HG03521 (cell line): ENCODE measurements around the gene SRGAP1.

Experiments
- ATAC-seq: cut with Tn5 transposase; IDR thresholded peaks from one replicate; pipeline ENCODE4 v1.9.1; 2021; ENCODE audit warnings: mild to moderate bottlenecking, moderate library complexity; ENCODE audit not compliant: unreplicated experiment

The SRGAP1 gene

GRCh38 chr12:64077922-64078321 is 233.4 kb downstream of the SRGAP1 start:
- no peak for ATAC-seq

DNA sequence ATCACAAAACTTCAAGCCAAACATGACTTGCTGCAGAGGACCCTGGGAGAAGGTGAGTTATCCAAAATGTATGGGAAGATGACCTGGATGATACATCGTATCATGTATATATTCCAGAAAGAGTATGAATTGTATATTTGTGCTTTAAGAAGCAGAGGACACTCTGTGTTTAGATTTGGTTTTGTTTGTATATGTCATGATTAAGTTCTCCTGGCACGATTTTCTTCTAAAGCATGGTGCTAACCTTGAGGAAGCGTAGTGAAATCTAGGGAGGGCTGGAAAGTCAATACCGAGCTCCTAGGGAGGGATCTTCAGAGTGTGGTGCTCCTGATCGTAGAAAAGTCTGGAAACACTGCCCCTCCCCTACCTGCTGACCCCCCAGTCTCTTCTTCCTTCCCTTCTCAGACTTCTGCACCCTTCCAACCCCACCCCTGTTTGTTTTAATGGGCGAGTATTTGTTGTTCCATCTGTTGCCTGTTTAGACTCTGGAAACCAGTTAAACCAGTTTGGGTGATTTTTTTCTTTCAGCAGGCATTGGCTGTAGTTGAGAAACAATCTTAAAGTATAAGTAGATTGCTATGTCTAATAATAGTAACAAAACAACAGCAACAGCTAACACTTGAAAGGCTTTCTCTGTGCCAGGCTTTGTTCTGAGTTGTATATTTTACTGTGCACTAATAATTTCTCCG is 236.0 kb downstream of the SRGAP1 start:
- no peak for ATAC-seq

DNA sequence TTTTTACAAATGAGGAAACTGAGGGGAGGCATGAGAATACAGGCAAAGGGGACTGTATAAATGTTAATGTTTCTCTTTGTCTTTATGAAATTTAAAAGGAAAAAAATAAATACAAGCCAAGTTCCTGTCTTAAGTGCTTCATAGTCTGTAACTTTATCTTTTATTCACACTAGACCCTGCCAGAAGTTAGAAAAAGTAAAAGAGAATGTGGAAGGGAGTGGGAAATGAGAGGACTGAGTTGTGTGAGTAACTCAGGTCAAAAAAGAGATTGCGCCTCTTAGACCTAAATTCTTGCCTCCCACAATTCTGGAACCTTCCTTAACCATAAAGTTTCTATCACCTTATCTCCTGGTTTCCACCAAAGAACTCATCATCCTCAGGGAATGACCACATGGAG is 236.5 kb downstream of the SRGAP1 start:
- ATAC-seq, result no peak

- no peak for ATAC-seq
These were observed 237.6 kb downstream of the SRGAP1 start for GRCh38 chr12:64082116-64082515.

DNA sequence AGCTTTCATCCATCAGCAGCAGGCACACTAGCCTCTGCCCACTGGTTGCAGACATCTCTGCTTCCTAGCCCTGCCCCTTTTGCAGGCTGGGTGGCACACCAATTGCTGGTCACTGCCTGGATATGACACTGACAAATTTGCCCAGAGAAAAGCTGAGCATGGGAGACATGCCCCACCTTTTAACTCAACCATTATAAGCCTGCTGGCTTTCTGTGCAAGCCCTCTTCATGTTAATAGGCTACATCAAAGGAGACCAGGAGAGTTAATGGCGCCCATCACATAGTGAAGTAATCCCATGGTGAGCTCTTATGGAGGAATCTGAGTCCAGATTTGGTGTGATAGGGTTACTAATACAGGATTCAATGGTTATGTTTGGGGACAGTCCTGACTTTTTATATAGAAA is 238.4 kb downstream of the SRGAP1 start:
- ATAC-seq, result no peak

DNA sequence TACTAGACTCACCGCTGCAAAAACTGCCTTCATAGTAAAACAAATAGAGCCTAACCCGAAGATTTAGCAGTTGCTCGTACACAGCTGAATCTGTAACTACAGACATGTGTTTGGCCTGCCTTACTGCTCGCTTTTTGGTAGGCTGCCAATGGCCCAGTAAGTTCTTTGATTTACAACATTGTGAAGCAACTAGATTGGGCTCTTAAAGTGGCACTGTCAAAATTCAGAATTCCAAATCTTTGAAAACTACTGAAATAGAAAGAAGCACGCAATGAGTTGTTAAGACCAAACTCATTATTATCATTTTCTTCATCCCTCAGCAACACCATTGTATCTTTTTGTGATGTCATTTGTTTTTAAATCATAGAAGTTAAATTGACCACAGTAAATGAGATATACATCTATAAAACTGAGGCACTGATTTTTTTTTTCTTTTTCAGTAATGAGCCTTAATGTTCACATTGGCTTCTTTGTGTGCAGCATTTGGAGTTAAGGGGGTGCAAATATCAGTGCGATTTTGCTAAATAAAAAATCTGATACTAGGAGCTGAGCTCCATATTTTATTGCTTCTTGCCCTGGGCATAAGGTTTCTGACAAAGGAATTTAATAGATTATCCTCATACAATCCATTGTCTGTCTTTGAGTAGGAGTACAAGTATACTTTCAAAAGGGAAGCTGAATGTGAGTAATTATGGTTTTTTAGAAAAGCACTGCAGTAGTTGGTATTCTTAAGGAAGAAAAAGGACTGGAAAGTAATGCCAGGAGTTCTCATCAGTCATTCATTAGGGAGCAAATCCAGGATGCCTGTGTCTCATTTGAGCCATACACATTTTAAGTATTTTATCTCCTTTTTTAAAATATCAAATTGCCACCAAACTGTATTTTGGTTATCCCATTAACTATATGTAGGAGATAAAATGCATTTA is 239.0 kb downstream of the SRGAP1 start:
- ATAC-seq, result no peak

GRCh38 chr12:64085154-64085553 is 240.7 kb downstream of the SRGAP1 start:
- ATAC-seq, result no peak

DNA sequence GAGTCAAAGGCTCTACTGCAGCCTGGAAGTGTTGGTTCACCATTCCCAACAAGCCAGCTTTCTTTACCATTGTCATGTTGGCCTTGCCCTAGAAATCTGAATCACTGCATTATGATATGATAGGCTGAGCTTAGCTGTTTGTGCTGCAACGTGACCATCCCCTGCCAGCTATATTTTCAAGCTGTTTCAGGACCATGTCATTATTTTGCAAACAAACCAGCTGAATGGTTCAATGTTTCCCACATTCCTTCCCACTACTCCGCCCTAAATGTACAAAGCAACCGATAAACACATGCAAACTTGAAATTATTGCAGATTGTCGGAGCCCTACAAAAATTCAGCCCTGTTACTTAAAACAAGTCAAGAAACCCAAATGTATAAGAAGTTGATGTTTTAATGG is 241.5 kb downstream of the SRGAP1 start:
- ATAC-seq, result no peak

DNA sequence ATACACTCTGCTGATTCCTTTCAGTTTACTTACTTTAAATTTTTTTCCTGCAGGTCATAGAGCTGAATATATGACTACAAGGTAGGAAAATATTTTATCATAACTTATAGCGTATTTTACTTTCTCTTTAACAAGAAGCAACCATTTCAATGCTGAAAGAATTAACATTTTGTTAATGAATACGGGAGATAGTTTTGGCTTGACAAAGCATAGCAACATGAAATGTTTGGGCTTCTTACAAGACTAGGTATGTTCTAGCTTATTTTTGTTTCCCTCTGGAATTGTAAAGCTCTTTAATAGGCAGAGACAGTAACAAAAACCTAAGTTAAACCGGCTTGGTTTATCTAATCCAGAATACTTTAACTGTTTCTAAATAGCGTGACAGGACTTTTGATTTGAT is 242.4 kb downstream of the SRGAP1 start:
- no peak for ATAC-seq

GRCh38 chr12:64087761-64088160 is 243.3 kb downstream of the SRGAP1 start:
- ATAC-seq, result no peak

- ATAC-seq, result no peak
These were observed 244.2 kb downstream of the SRGAP1 start for GRCh38 chr12:64088431-64089349.

DNA sequence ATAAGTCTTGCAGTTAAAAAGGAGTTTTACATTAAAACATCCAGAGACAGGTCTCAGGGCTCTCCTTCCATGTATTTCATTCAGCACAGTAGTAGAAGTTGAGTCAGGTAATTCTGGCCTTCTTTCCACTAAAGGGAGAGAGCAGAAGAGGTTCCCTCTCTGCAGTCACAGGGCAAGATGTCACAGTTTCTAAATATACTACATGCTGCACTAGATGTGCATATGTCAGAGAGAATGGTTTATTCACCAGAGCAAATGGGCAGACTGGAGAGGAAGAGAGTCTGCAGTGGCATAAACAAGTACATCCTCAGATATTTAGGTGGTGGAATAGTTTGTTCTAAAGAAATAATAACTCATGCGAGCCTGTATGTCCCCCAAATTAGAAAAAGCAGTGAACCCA is 245.5 kb downstream of the SRGAP1 start:
- no peak for ATAC-seq

DNA sequence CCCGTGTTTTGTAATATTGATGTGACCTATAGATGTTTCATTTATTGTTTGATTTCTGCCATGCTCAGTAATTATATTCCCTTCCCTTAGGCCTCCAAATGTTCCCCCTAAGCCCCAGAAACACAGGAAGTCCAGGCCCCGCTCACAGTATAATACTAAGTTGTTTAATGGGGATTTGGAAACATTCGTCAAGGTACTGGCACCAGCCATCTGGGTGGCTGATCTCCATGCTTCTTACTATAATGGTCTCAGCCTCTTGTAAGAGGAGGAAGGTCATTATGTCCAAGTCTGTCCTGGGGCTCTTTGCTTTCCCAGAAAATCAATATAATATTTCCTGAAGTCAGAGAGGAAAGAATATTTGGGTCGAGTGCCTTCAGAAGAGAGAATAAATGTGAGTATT is 246.7 kb downstream of the SRGAP1 start:
- ATAC-seq, result no peak

DNA sequence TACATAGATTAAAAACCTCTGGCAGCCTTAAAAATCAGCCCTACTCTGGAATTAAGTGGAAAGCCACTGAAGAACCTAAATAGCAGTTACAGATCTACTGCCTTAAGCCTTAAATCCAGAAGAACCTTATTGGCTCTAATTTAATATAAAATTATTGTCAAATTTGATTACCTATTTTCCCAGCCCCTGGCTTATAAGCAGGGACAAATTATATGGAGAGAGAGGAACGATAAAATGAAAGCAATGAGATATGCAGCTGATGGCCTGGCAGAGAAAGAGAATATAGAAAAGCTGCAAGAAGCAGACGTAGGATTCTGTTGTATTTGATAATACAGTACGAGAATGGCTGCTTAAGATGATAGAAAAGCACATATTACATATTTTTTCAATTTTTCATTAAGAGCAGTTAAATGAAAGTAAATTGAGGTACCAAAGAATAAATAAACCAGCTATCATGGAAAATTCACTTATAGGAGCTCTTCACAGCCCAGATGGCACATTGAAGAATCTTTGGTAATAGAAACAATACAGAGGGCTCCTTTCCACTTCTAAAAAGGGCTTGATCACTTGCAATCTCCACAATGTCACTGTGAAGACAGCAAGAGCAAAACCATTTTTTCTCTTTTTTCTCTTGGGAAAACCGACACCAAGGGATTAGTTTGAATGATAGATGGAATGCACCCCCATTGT is 248.2 kb downstream of the SRGAP1 start:
- ATAC-seq, result no peak

DNA sequence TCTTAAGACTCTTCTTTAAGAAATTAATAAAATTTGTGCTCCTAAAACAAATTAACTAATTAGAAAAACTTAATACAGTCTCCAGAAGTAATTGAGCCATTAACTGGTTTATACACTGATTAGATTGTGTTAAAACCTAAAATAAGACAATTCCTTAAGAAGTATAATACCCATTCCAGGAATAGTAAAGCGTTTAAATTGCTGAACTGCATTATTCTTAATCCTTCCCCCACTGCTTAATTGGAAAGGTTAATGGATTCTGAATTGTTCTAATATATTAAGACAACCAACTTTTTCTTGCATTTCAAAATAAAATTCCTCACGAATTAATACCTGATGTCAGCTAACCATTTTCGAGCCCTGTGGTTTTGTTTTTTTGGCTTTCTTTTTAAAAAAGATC is 249.2 kb downstream of the SRGAP1 start:
- no peak for ATAC-seq

DNA sequence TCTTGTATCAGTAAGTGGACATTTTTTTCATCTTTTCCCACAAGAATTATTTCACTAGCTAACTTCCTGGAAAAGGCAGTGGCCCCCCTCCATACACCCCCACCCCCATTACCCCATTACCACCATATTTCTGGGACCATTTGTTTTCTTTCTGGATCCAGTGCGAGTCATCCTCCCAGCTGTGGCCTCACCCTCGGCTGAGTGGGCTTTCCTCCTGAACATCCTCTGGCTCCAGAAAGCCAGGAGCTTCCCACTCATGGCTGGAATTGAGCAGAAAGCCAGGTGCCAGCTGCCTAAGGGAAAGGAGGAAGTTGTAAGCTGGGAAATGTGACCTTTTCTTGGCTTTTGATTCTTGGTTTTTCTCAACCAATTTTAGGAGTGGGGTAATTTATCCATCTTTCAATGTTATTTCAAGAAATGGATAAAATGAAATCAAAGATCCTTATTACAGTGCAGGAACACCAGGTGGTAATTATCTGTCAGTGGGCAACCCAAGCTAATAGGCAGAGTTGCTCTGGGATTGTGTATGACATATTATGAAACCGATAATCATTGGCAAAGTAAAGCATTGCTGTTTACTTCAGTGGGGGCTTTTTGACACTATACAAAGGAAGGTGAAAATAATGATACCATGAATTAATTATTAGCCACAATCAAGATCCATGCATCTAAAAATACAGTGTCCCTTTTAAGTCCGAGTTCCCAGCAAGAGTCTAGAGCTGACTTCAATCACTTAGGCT is 253.0 kb downstream of the SRGAP1 start:
- ATAC-seq, result no peak

DNA sequence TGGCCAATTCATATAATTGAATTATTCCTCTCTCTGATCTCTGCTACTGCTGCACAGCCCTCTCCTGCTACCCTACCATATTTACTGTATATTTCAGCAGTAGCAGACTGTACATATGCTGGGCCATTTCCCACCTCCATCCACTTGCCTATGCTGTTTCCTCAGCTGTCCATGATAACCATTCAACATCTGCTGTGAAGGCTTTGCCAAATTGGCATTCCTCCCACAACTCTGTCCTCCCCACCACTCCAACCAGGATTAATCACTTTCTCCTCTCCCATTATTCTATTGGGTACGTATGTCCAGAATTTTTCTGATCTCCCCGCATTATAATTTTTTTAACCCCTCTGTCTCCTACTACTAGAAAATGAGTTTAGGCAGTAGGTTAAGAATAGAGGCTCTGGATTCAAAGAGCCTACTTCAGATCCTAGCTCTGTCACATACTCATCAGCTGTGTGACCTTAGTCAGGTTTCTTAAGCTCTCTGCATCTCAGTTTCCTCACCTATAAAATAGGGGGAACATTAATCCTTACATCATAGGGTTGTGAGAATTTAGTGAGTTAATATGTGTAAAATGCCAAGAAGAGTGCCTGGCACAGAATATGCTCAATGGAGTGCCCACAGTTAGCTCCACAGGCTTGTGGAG is 254.3 kb downstream of the SRGAP1 start:
- ATAC-seq, result no peak

GRCh38 chr12:64099397-64099796 is 254.9 kb downstream of the SRGAP1 start:
- no peak for ATAC-seq

GRCh38 chr12:64102339-64102738 is 257.8 kb downstream of the SRGAP1 start:
- no peak for ATAC-seq
